Activated CD8-positive, alpha-beta memory T cell treated with anti-CD3 and anti-CD28 coated beads, Interleukin-2, amount 50 U/mL, for 48 hours (primary cell): ENCODE results near the gene TIGAR.

ENCODE experiments used
- DNase-seq: peaks from one replicate; pipeline ENCODE4 v3.0.0-alpha.2; 2020

TIGAR gene

DNA sequence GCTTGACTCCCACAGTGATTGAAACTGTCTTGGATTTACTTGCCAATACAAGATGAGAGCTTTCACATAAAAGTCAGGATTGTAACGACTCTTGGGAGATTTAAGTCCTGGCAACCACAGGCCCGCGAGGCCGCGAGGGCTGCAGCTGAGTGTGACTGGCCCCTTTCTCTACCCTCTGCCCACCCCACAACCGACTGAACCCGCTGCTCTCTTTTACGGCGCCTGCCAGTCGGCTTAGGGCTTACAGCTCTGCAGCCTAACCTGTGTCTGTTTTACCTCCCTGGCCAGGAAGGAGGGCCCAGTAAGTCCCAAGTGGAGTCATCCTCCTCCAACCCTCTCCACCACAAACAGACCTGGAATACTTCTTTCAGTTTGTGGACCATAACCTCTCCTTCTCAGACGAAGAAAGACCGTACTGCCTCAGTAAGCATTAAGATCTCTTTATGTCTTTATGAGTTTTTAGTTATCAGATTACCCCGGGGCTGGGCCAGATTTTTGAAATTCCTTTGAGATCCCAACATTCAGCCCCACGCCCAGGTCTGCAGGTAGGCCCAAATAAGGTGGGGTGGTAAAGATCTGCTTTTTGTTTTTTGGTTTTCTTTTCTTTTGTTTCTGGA is 12.6 kb upstream of the TIGAR start:
- no peak for DNase-seq

GRCh38 chr12:4311776-4312175 is 9.2 kb upstream of the TIGAR start:
- DNase-seq = no peak

DNA sequence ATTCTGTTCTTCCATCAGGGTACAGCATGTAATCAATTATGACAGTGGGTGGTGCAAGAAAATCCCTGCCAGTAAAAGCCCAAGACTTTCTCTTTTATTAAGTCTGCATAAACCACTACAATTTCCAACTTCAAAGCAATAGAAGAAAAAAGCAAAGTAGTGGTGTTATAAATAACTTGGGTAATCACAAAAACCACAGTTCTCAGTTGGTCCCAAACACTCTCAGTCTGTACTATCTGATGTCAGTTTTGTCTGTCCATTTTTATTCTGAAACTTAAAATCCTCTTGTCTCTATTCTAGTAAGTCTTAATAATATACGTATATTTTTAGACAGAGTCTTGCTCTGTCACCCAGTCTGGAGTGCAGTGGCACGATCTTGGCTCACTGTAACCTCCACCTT is 8.8 kb upstream of the TIGAR start:
- DNase-seq = no peak

DNA sequence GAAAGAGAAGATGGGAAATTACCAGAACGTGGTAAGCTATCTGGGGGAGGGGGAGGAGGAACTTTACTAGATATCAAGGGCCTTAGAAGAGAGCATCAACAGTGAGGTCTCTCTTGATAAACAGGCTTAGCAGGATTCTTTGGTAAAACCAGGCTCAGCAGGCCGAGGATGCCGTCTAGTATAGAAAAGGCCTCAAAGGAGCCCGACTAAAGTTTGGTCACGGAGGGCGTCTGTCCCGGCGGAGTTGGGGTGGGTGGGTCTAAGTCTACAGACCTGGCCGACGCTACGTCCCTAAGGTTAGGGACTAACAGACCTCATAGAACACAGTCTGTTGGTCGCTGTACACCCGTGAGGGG is 538 bp upstream of the TIGAR start:
- DNase-seq = no peak

- DNase-seq = no peak
Measured at GRCh38 chr12:4322726-4323125, 1.7 kb downstream of the TIGAR start.

- no peak for DNase-seq
Measured at GRCh38 chr12:4323396-4323795, 2.4 kb downstream of the TIGAR start.

- no peak for DNase-seq
Measured at GRCh38 chr12:4324366-4324765, 3.4 kb downstream of the TIGAR start.

DNA sequence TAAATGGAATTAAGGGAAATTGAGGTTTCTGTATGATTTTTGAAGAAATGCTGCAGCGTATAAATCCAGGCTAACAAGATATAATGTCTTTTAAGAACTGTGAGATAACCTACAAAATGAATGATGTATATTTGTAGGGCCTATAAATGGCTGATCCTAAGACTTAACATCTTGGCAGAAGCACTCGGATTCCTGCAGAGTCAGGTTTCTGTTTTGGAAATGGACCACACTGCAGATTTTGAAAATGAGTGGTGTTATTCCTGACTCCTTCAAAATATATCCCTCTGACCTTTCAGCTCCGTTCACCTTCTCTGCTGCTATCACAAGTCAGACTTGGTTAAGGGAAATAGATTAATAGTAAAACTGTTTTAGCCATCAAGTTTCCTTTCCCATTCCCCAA is 5.0 kb downstream of the TIGAR start:
- DNase-seq = no peak

GRCh38 chr12:4327293-4327692 is 6.3 kb downstream of the TIGAR start:
- no peak for DNase-seq

GRCh38 chr12:4330203-4330602 is 9.2 kb downstream of the TIGAR start:
- no peak for DNase-seq

GRCh38 chr12:4331221-4331620 is 10.2 kb downstream of the TIGAR start:
- DNase-seq = no peak

GRCh38 chr12:4331842-4332241 is 10.8 kb downstream of the TIGAR start:
- no peak for DNase-seq

- DNase-seq = no peak
Measured at GRCh38 chr12:4346931-4347330, 25.9 kb downstream of the TIGAR start.

- DNase-seq = peak; percentile 57
Measured at GRCh38 chr12:4353785-4354208, 32.8 kb downstream of the TIGAR start.

- DNase-seq = no peak
Measured at GRCh38 chr12:4355156-4356040, 34.4 kb downstream of the TIGAR start.

GRCh38 chr12:4356041-4356327 is 35.0 kb downstream of the TIGAR start:
- DNase-seq = peak; percentile 86

- DNase-seq = no peak
Measured at GRCh38 chr12:4366090-4366489, 45.1 kb downstream of the TIGAR start.

GRCh38 chr12:4369548-4369947 is 48.5 kb downstream of the TIGAR start:
- no peak for DNase-seq

GRCh38 chr12:4370265-4370664 is 49.3 kb downstream of the TIGAR start:
- no peak for DNase-seq

DNA sequence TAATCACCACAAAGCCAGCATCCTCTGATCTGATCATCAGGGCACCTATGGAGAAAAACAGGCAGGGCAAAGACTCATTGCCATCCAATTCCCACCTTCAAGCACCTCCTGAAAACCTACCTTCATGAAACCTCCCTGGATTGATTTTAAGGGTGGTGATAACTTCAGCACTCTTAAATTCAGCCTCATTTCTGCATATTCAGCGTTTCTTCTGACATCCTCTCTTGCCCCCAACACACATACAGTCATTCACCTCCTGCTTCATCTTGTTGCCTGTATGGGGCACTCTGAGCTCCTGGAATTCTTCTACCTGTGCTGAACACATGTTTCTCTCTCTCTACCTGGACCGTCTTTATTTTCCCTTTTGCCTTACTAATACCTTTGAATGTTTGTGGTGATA is 51.6 kb downstream of the TIGAR start:
- no peak for DNase-seq

DNA sequence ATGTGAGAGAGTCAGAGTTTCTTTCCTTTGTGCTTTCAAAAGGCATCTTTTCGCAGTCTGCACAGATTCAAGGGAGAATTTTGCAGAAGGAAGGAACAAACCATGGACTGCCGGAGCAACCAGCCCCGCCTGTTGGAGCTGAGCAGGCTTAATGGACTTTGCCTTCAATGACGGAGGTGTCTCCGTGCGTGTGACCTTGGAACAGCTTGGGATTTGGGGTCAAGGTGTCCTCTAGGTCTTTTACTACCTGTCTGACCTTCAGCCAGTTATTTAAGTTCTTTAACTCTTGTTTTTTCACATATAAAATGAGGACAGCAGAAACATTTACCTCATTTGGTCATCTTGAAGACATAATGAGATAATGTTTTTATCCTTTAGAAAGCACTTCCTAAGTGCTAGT is 54.4 kb downstream of the TIGAR start:
- no peak for DNase-seq

- no peak for DNase-seq
Measured at GRCh38 chr12:4378772-4379171, 57.8 kb downstream of the TIGAR start.

DNA sequence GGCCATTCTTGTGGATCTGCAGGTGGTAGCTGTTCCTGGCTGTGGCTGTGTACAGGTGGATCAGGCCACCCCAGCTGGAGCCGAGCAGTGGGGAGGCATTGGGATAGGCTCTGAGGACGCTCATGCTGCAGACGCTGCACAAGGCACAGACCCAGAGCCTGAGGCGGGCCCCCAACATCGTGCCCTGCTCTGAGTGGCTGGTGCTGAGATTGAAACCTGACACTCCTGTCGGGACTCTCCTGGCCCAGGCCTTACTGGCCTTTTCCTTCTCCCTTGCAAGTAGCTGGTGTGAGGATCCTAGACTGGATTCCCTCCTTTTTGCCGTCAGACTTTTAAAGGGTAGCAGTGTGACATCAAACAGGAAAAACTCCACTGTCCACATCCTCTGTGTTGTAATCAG is 58.4 kb downstream of the TIGAR start, which contains the start of gene FGF23:
Gene FGF23, minus strand, starts transcription at position 308 of the 400 bp plus-strand sequence. Its CDS starts 130 bp downstream, at position 178.
- DNase-seq = no peak

DNA sequence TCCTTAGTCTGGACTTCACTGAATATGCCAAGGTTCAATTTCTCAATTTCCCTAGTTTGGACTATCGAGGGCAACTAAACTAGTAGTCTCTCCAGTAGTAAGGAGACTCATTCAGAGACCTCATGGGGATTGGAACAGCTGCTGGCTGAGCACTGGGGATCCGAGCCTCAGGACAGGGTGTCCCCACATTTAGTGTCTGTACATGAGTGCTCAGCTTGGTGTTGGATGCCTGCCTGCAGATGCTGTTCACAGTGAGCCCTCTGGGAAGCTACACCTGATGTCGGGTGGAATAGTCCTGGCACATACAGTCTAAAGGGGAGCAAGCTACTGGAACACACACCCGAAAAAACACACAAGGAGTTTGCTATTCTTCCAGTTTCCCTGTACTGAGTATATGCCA is 59.3 kb downstream of the TIGAR start:
- DNase-seq = no peak
